ENCODE data around the gene TSTD2.
A peak's percentile ranks its signal among the peaks of the same experiment; 100 is the strongest.
"Not testable (repeated sequence)": the region's sequence is repeated elsewhere in the genome, so short reads cannot be mapped to it uniquely, and the experiment has no call there.

TSTD2 gene

GRCh38 chr9:97629156-97629555 is 4.0 kb downstream of the TSTD2 start:
- DNase-seq, result no peak

DNA sequence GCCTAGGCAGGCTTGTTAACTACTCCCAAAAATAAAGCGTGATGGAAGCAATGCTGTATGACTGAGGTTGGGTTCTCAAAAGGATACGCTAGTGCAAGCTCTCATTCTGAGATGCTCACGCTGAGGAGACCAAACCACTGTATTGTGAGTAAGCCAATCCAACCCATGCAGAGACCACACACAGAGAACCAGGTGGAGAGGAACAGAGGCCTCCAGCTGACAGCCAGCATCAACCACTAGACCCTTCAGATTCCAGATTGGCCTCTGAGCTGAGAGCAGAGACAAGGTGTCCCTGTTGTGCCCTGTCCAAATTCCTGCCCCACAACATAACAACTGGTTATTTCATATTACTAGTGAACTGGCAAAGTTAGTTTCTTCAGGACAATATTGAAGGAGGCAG is 4.5 kb downstream of the TSTD2 start:
- no peak for DNase-seq

DNA sequence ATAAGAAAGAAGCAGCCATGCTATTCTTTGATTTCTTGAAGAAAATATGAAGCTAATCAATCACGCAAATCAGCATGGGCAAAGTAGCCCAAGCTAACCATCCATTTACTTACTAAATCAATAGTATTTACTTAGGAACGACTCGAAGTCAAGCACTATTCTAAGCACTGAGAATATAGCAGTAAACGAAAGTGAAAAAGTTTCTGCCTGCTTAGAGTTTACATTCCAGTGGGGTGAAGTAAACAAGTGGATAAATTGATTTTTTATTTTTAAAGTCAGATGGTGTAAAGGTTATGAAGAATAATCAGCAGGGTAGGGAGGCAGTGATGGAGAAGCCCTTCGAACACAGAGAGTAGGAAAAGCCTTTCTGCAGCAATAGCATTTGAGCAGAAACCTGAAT is 5.5 kb downstream of the TSTD2 start:
- no peak for DNase-seq

DNA sequence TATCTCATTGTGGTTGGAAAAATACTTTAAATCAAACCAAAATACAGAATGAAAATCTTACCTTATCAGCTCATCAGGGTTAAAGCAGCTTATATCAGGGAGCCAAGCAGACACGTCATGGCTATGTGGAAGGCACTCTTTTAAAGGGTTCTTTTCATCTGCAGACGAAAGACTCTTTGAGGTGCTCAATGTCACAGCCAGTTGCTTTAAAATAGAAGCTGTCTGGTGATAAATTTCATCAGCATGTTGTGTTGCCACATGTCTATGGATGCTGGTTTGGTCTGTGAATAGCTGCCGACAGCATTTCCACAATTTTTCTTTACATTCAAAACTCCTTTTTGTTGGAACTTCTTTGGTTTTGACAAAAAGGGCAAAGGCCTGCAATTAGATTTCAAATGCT is 7.5 kb downstream of the TSTD2 start:
- DNase-seq, result no peak

DNA sequence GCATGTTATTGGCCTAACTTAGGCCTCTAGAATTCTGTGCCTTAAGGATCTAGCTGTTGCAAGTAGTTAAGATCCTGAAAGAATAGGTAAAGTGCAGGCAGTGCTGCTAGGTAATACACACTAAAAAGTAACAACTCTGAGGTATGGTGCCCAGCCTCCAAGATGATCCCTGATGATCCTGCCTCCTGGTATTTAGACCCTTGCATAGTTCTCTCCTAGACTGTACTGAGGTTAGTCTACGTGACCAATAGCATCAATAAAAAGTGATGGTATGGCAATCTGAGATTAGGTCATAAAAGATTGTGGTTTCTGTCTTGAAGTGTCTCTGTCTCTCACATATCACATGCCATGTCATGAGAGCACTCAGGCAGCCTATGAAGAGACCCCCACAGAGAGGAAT is 9.2 kb downstream of the TSTD2 start:
- DNase-seq, result no peak

GRCh38 chr9:97622483-97622882 is 10.7 kb downstream of the TSTD2 start:
- not testable (repeated sequence) for DNase-seq

DNA sequence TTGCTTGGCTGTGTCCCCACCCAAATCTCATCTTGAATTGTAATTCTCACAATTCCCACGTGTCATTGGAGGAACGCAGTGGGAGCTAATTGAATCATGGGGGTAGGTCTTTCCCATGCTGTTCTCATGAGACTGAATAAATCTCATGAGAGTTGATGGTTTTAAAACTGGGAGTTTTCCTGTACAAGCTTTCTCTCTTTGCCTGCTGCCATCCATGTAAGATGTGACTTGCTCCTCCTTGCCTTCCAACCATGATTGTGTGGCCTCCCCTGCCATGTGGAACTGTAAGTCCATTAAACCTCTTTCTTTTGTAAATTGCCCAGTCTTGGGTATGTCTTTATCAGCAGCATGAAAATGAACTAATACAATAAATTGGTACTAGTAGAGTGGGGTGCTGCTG is 13.1 kb downstream of the TSTD2 start:
- DNase-seq, result not testable (repeated sequence)

DNA sequence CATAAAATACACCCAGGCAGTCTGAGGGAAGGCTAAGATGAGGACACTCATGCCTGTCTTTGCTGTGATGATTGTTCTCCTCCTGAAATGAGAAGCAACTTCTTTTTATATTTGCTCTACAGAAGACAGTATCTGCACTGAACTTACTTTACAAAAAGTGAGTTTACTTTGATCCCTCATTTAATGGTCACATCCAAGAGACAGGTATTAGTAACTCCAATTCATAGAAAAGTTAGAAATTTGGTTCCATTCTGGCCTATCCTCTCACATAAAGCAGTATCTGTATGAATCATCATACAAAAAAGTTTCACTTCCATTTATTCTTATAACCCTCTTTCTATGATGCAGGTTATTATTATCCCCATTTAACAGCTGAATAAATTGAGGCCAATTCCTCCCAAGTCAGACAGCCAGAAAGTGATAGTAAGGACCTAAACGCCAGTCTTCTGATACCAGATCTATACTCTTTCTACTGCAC is 15.2 kb downstream of the TSTD2 start:
- DNase-seq, result no peak

- peak; percentile 26 for DNase-seq
These were observed 17.6 kb downstream of the TSTD2 start for GRCh38 chr9:97615439-97616072.

DNA sequence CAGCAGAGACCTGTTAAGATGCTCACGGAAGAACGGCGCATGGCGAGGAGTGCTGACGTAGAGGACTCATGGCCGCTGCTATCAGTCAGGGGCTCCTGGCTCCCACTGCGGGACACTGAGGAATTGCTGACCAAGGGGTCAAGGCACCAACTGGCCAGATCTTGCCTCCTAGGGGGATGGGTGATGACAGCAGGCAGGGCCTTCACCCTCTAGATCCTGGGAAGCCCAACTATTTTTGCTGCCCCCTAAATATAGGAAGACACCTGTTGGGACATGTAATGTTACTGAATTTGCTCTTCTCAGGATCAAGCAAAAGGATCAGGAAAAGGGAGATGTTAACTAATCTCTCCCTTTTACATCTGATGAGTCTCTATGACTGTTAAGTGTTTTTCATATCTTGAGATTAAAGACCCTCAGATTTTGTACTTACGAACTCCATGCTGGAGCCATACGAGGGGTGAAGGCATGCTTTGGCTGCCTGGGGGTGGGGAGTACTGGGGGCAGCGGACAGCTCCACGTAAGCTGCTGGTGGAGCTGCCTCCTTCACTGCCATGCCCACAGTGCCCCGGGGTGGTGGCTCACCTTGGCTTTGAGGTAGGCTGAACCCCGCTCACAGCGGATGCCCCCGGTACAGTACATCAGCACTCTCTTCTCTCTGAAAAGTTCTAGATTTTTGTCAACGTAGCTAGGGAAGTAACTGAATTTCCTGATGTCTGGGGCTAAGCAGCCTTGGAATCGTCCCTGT is 28.1 kb downstream of the TSTD2 start:
- DNase-seq, result no peak

DNA sequence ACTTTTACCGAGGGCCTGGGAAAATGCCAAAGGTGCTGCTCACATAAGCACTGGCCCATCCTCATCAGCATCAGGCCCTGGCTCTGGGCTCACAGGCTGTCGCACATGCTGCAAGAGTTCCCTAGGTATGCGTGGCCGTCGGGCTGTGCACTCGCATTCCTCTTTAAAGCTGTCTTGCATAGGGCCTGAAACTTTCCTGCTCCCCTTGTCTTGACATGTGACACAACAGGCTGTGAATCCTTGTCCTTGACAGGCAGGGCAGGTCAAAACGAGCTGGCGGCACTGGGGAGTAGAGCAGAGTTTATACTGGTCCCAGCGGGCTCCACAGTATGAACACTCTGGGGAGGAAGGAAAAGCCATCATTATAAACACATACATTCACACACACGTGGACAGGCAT is 30.7 kb downstream of the TSTD2 start:
- DNase-seq, result no peak

- DNase-seq, result no peak
These were observed 31.8 kb downstream of the TSTD2 start for GRCh38 chr9:97601228-97601898.

DNA sequence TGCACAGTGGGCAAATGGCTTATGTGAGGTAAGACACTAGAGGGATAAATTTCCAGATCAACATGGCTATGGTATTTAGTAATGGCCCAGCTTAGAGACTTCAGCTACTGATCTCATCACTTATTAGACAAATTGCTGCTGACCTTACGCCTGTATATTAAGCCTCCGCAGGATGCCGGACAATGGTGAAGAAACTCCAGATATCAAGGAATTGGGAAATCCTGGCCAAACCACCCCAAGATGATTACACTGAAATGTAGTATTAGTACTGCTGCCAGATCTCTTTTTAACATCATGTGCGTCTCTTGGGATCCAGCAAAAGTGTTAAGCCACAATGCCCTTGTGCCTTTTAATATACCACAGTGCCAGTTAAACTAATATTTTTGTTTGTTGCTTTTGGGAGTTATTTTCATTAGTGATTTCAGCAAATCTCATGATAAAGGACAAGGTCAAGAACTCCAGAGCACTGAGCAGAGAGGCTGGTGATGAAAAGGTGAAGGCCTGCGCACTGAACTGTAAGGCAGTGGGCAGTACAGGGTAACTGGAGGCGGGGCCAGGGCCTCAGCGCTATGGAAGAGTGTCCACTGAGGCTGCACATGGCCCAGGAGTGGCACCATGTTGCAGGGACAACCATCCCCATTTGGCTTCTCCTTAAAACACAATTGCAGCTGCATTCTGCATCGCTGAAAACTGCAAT is 32.5 kb downstream of the TSTD2 start:
- no peak for DNase-seq

DNA sequence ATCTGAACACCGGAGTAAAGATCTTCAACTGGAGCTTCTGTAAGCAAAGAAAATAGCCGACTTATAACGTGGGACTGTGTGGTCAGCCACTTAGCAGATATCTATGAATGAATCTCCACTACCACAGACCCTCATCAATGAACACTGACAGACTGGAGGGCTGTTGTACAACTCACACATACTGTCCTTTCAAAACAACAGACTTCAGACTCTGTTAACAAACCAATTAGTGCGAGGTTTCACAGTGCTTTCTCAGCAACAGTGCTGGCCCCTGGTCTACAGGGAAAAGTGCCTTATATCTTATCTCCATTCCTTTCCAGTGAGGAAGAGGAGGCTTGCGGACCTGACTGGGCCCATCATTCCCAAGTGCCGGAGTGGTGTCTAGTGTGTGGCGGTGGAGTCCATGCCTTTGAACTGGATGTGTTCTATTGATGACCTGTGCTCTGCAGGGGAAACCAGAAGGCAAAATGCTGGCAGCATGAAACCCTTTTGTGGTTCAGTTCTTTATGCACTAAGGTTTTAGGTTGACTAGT is 33.8 kb downstream of the TSTD2 start:
- DNase-seq, result no peak

DNA sequence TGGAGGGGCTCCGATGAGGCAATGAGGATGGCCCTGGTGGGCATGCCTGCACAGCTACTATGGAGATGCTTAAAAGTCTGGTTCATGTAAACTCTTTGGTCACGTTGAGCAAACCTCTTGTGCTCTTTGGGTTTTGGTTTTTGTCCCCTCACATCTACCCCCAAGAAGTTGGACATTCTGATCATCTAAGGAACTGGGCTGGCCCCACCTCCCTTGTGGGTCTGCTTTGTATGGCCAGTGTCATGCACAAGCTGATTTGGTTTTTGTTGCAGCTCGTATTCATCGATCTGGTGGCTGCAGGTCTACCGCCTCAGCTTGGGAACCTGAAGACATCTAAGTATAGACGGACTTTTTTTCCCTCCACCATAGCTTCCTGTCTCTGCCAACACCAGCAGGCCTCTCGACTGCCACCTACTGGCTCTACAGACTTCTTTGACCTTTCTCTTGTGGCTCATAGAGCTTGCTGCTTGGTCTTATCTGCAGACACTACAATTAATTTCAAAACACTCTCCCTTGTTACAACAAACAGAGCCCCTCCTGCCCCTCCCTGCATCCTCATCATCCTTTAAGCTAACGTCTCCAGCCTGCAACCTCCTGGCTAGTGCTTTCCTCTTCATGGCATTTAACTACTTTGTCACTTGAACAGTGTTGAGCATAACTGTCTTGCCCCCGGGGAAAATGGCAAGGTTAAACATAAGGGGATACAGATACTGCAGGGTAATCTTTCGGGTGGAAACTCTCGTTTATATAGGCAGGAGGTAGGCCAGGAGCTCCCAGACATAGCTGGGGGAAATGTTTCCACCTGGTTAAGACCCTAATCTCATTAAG is 34.5 kb downstream of the TSTD2 start:
- peak; percentile 16 for DNase-seq

- no peak for DNase-seq
These were observed 36.3 kb downstream of the TSTD2 start for GRCh38 chr9:97596906-97597305.

- no peak for DNase-seq
These were observed 38.7 kb downstream of the TSTD2 start for GRCh38 chr9:97594381-97594921.

DNA sequence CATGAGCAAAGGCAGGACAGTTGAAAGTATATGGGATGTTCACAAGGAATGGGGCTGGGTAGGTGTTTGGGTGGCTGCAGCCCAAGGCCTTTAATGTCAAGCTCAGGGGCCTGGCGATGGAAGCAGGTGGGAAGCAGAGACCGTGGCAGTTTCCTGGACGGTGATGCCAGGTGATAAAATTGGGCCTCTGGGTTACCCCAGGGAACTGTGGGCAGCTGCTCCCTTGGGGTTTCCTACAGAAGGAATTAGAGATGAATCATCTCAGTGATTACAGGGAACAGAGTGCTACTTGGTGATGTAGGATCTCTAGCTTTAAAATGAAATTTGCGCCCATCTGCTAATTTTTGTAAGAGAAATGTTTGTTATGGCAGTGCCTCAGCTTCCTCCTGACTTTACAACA is 39.2 kb downstream of the TSTD2 start:
- DNase-seq, result no peak

GRCh38 chr9:97592126-97592525 is 41.0 kb downstream of the TSTD2 start:
- DNase-seq, result no peak

- no peak for DNase-seq
These were observed 41.6 kb downstream of the TSTD2 start for GRCh38 chr9:97591535-97591934.

- not testable (repeated sequence) for DNase-seq
These were observed 46.3 kb downstream of the TSTD2 start for GRCh38 chr9:97586909-97587308.

GRCh38 chr9:97584778-97585177 is 48.4 kb downstream of the TSTD2 start:
- DNase-seq, result not testable (repeated sequence)

Data from NCI-H1417 treated with DMSO at 0.1 percent for 48 hours (cell line).